Activated CD4-positive, alpha-beta T cell treated with anti-CD3 and anti-CD28 coated beads, Interleukin-2, amount 50 U/mL, for 1 hour (primary cell): Measurements from ENCODE around the gene KNCN.

Source experiments
- DNase-seq: peaks from one replicate; pipeline ENCODE4 v3.0.0-alpha.2; 2020

The KNCN gene

GRCh38 chr1:46523496-46524353 is 27.7 kb downstream of the KNCN start:
- DNase-seq = no peak

DNA sequence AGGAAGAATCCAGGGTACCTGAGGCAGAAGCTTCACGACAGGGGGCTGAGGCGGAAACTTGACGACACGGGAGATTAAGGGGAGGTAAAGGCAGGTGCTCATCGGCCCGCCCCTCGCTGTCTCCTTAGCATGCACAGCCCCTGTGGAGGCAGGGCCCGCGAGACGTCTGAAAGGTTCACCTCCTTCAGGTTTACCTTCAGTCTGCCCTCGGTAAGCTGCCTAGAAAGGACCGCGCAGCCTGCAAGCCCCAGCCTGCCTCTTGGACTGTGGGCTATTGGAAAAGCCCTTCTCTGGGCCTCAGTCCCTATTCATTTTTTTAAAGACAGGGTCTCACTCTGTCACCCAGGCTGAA is 28.5 kb downstream of the KNCN start:
- no peak for DNase-seq

GRCh38 chr1:46522184-46522968 is 29.1 kb downstream of the KNCN start:
- DNase-seq = no peak

- no peak for DNase-seq
These were observed 30.0 kb downstream of the KNCN start for GRCh38 chr1:46521414-46521813.

GRCh38 chr1:46520063-46520911 is 31.2 kb downstream of the KNCN start:
- no peak for DNase-seq

- DNase-seq = no peak
These were observed 32.2 kb downstream of the KNCN start for GRCh38 chr1:46519209-46519608.

GRCh38 chr1:46517932-46518498 is 33.4 kb downstream of the KNCN start:
- DNase-seq = no peak

DNA sequence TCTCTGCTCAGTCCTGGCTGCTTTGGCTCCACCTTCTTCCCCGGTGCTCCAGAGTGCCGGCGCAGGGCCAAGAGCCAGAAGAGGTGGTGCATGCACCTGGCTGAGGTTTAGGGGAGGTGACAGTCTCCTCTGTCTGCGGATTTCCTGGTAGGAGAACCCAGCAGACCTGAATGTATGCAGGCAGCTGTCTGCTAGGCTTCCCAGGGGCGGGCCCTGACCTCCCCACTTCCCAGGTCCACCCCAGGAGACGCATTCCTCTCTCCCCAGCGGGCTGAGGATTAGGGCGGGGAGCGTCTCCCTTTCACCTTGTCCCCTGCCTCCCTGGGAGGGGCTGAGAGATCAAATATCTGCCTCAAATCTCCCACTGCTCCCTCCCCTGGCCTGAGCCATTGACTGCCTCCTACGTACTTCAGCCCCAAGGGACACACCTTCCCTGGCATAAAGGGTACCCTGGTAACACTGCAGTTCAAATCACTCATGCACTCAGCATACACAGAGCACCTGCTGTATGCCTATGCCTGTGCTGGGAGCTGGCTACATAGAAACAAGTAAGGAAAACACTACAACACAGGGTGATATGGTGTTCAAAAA is 34.3 kb downstream of the KNCN start:
- no peak for DNase-seq

GRCh38 chr1:46516200-46516950 is 35.1 kb downstream of the KNCN start:
- DNase-seq = no peak

GRCh38 chr1:46515576-46515975 is 35.9 kb downstream of the KNCN start:
- no peak for DNase-seq

- no peak for DNase-seq
These were observed 37.9 kb downstream of the KNCN start for GRCh38 chr1:46513536-46513935.

DNA sequence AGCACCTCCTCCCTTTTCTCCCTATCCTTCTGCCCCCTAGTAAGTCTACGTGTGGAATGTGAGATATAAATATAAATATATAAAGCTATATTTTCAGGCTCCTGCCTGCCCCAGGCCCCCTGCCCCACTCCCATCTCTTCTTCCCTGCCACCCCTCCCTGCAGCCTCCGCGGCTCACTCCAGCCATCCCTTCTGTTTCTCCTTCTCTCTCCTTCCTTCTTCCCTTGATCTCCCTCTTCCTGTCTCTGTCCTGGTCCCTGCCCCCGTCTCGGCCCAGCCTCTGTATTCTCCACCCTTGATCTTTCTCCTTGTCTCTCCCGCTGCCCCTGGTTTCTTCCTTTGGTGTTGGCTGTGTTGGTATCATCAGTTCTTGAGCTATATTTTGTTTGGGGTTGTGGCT is 38.7 kb downstream of the KNCN start:
- DNase-seq = no peak

DNA sequence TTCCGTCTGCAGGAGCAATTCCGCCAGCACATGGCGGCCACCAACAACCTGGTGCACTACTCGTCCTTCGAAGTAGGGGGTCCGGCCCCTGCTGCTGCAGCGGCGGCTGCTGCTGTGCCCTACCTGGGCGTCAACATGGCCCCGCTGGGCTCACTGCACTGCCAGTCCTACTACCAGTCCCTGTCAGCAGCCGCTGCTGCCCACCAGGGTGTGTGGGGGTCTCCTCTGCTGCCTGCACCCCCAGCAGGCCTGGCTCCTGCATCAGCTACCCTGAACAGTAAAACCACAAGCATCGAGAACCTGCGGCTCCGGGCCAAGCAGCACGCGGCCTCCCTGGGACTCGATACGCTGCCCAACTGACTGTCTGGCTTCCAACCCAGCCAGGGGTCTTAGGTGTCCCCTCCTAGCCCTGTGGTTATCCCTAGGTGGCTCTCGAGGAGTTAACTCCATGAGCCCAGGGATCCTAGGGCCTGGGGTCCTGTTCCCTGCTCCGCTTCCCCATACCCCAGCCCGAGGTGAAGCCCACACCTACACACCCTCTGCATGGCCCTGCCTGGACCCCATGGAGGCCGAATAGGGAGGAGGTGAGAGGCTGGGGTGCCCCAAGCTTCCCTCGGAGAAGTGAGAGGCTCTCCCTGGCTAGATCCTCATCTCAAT is 39.2 kb downstream of the KNCN start:
- DNase-seq = no peak

DNA sequence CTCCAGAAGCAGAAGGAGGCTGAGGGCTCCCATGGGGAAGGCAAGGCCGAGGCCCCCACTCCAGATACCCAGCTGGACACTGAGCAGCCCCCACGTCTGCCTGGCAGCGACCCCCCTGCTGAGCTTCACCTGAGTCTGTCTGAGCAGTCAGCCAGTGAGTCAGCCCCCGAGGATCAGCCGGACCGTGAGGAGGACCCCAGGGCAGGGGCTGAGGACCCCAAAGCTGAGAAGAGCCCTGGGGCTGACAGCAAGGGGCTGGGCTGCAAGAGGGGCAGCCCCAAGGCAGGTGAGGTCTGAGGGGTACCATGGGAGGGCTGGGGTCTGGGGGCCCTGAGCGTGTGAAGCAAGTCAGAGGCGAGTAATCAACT is 40.5 kb downstream of the KNCN start:
- DNase-seq = no peak

DNA sequence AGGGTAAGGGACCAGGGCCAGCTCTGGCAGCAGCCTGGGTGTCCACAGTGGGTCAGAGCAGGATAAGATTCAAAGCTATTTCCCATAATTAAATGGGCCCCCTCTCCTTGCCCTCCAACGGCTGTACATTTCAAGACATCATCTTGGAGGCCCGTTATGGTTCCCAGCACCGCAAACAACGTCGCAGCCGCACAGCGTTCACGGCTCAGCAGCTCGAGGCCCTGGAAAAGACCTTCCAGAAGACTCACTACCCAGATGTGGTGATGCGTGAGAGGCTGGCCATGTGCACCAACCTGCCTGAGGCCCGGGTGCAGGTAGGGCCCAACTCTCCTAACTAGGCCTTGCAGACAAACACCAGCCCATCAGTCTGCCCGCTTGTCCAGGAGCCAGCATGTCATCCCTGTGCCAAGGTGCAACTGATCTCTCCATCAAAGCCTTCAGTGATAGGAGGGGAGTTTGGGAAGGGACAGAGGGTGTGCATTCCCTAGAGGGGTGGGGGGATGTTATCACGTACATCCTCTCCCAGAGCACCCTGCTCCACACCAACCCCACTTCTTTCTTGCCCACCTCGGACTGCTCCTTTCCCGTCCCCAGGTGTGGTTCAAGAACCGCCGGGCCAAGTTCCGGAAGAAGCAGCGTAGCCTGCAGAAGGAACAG is 41.0 kb downstream of the KNCN start:
- no peak for DNase-seq

GRCh38 chr1:46508757-46509156 is 42.7 kb downstream of the KNCN start:
- no peak for DNase-seq

DNA sequence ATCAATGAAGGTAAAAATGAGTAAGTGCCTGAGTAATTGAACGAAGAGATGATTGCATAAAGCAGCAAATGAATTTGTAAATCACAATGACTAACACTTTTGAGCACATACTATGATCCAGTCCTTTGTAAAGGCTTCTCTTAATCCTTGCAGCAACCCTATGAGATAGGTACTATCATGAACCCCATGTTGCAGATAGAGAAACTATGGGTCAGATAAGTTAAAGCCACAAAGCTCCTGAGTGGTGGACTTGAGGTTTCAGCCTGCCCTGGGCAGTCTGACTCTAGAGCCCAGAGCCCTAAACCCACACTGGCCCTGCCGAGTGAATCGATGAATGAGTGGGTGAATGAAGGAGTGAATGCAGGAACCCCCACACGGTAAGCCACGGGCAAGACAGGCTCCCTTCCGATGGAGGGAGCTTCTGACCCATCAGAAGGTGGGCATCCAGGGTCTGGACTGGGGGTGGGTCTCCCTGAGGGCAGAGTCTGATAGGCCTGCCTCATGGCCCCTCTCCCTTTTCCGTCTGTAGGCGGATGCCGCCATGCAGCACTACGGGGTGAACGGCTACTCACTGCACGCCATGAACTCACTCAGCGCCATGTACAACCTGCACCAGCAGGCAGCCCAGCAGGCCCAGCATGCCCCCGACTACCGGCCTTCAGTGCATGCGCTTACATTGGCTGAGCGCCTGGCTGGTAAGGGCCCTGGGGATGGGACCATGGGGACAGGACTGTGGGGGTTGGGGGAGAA is 44.8 kb downstream of the KNCN start:
- DNase-seq = no peak

DNA sequence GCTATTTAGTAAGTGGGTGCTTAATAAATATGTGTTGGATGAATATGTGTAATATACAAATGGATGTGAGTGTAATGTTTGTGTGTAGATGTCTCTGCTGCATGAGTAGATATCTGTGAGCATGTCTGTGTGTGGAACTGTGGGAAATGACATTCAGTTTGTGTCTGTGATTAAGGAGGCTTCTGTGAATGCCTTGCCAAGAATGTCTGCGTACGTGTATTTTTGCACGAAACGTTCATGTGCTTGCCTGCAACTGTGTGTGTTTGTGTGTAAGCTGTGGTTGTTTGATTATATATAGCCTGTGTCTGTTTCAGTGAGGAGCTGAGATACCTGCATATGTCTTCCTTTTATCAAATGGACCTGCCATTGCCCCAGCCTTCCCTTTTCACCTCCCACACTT is 48.0 kb downstream of the KNCN start:
- no peak for DNase-seq

DNA sequence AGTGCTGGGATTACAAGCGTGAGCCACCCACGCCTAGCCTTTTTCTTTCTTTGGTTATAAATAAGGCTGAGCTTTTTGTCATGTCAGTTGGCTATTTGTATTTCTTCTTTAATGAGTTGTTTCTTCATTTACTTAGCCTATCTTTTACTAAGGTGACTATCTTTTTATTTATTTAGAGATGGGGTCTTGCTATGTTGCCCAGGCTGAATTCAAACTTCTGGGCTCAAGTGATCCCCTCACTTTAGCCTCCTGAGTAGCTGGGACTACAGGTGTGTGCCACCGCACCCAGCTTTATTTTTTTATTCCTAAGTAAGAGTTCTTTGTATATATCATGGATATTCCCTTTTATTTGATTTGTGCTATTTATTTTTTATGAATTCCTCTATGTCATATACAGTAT is 49.9 kb downstream of the KNCN start:
- DNase-seq = no peak

- no peak for DNase-seq
These were observed 53.8 kb downstream of the KNCN start for GRCh38 chr1:46497665-46498064.
